ENCODE results near the gene ST8SIA4. TPM values are rescaled to one million over a fixed set of nuclear protein-coding genes. Genes with fewer than 3 reads are reported as not detected.

ST8SIA4 gene
- polyA plus RNA-seq, 2 donors = 0.35 to 0.36 TPM

GRCh38 chr5:100760688-100761087 lies 142.4 kb downstream of the ST8SIA4 start:
- no peaks in the 10 kb centered on the region for H3K36me3 ChIP-seq (ENCODE audit: control insufficient read depth in 2 of 2, insufficient read depth in 2 of 2, low read length in 1 of 2)
- 84 to 86% methylated on average over 1 of the region's 1 CpG for WGBS, 2 donors
- H3K4me3 ChIP-seq (ENCODE audit: low read depth in 1 of 2, low read length in 2 of 2) = no peak overlapping the region
- no peaks in the 10 kb centered on the region for H3K27me3 ChIP-seq (ENCODE audit: control insufficient read depth in 1 of 2, insufficient read depth in 2 of 2, low read length in 2 of 2)
- H3K4me1 ChIP-seq (ENCODE audit: control insufficient read depth in 2 of 2, insufficient read depth in 2 of 2, low read length in 1 of 2) = no peaks in the 10 kb centered on the region
- no peaks in the 10 kb centered on the region for H3K9me3 ChIP-seq (ENCODE audit: control insufficient read depth in 2 of 2, insufficient read depth in 1 of 2, low read depth in 1 of 2, low read length in 1 of 2)
- no peak overlapping the region for H3K27ac ChIP-seq (ENCODE audit: low read depth in 2 of 2, low read length in 1 of 2)

- H3K9me3 ChIP-seq (ENCODE audit: control insufficient read depth in 2 of 2, insufficient read depth in 1 of 2, low read depth in 1 of 2, low read length in 1 of 2) = no peaks in the 10 kb centered on the region
- H3K27ac ChIP-seq (ENCODE audit: low read depth in 2 of 2, low read length in 1 of 2) = no peak overlapping the region
- no peaks in the 10 kb centered on the region for H3K4me1 ChIP-seq (ENCODE audit: control insufficient read depth in 2 of 2, insufficient read depth in 2 of 2, low read length in 1 of 2)
- WGBS, 2 donors = 29 to 33% methylated on average over 1 of the region's 1 CpG
- H3K36me3 ChIP-seq (ENCODE audit: control insufficient read depth in 2 of 2, insufficient read depth in 2 of 2, low read length in 1 of 2) = no peaks in the 10 kb centered on the region
- no peak overlapping the region for H3K4me3 ChIP-seq (ENCODE audit: low read depth in 1 of 2, low read length in 2 of 2)
- no peaks in the 10 kb centered on the region for H3K27me3 ChIP-seq (ENCODE audit: control insufficient read depth in 1 of 2, insufficient read depth in 2 of 2, low read length in 2 of 2)
These were observed 144.3 kb downstream of the ST8SIA4 start for GRCh38 chr5:100758780-100759179.

GRCh38 chr5:100758306-100758705 lies 144.8 kb downstream of the ST8SIA4 start:
- H3K9me3 ChIP-seq (ENCODE audit: control insufficient read depth in 2 of 2, insufficient read depth in 1 of 2, low read depth in 1 of 2, low read length in 1 of 2) = no peaks in the 10 kb centered on the region
- H3K27me3 ChIP-seq (ENCODE audit: control insufficient read depth in 1 of 2, insufficient read depth in 2 of 2, low read length in 2 of 2) = no peaks in the 10 kb centered on the region
- no peaks in the 10 kb centered on the region for H3K36me3 ChIP-seq (ENCODE audit: control insufficient read depth in 2 of 2, insufficient read depth in 2 of 2, low read length in 1 of 2)
- H3K27ac ChIP-seq (ENCODE audit: low read depth in 2 of 2, low read length in 1 of 2) = no peak overlapping the region
- no peak overlapping the region for H3K4me3 ChIP-seq (ENCODE audit: low read depth in 1 of 2, low read length in 2 of 2)
- WGBS, 2 donors = 88 to 89% methylated on average over 5 of the region's 5 CpGs
- H3K4me1 ChIP-seq (ENCODE audit: control insufficient read depth in 2 of 2, insufficient read depth in 2 of 2, low read length in 1 of 2) = no peaks in the 10 kb centered on the region

- WGBS, 2 donors = 42 to 51% methylated on average over 8 of the region's 8 CpGs
- Histone ChIP-seq H3K4me1 (ENCODE audit: control insufficient read depth in 2 of 2, insufficient read depth in 2 of 2, low read length in 1 of 2) (no peaks in the 10 kb centered on the region), H3K36me3 (ENCODE audit: control insufficient read depth in 2 of 2, insufficient read depth in 2 of 2, low read length in 1 of 2) (no peaks in the 10 kb centered on the region), H3K27ac (ENCODE audit: low read depth in 2 of 2, low read length in 1 of 2) (no peak overlapping the region), H3K9me3 (ENCODE audit: control insufficient read depth in 2 of 2, insufficient read depth in 1 of 2, low read depth in 1 of 2, low read length in 1 of 2) (no peaks in the 10 kb centered on the region), H3K27me3 (ENCODE audit: control insufficient read depth in 1 of 2, insufficient read depth in 2 of 2, low read length in 2 of 2) (no peaks in the 10 kb centered on the region), H3K4me3 (ENCODE audit: low read depth in 1 of 2, low read length in 2 of 2) (no peak overlapping the region)
These were observed 145.5 kb downstream of the ST8SIA4 start for GRCh38 chr5:100757618-100758017.
